GM18502 (cell line): ENCODE results near the gene FCHO2.
"Not testable (repeated sequence)": the region's sequence is repeated elsewhere in the genome, so short reads cannot be mapped to it uniquely, and the experiment has no call there.

ENCODE experiments used
- ATAC-seq: cut with Tn5 transposase; IDR thresholded peaks from one replicate; pipeline ENCODE4 v1.9.1; 2021; ENCODE audit warnings: mild to moderate bottlenecking; ENCODE audit not compliant: unreplicated experiment, poor library complexity

FCHO2 gene

DNA sequence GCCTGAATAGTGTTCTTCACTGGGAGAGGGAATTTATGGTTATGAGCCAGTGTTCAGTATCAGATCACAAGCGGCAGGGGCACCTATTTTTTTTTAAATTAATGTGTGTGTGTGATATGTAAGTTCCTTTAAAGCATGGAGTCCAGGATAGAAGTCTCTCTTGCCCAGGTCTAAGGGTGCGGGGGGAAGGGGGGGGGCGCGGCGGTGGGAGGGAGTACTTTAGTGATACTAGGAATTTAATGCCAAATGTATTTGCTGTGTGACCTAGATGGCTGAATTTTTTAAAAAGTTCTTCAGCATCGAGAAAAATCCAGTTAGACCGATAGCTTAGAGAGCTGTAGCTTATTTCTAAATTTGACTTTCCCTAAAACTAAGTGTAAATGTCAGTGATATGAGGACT, 1.5 kb upstream of the FCHO2 start:
- ATAC-seq, result no peak

DNA sequence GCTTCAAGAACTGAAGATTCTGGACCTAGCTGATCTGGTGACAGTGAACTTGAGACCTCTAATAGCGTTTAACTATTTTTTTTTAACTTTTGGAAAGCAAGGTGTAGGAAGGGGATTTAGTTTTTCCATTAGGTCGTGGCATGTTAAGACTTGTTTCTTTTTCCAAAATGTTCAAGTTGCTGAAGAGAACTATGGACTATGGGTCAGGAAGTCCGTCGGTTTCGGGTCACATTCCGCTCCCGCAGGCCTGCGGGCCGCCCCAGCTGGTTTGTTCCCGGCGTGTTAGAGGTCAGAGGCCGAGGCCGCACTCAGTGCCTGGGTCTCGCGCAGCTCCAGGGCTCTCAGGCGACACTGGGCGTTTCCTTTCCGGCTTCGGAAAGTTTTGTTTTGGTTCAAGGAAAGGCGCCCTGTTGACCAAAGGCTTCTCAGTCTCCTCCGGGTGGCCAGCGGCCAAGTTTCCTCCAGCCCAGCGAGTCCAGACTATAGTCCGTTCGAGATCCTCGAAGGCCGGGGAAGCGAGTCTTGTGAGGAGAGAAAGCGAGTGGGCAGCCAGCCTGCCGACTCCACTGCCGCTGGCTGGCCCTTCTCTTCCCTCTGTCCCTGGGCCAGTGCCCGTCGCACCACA, 586 bp upstream of the FCHO2 start:
- peak; percentile 54 for ATAC-seq

DNA sequence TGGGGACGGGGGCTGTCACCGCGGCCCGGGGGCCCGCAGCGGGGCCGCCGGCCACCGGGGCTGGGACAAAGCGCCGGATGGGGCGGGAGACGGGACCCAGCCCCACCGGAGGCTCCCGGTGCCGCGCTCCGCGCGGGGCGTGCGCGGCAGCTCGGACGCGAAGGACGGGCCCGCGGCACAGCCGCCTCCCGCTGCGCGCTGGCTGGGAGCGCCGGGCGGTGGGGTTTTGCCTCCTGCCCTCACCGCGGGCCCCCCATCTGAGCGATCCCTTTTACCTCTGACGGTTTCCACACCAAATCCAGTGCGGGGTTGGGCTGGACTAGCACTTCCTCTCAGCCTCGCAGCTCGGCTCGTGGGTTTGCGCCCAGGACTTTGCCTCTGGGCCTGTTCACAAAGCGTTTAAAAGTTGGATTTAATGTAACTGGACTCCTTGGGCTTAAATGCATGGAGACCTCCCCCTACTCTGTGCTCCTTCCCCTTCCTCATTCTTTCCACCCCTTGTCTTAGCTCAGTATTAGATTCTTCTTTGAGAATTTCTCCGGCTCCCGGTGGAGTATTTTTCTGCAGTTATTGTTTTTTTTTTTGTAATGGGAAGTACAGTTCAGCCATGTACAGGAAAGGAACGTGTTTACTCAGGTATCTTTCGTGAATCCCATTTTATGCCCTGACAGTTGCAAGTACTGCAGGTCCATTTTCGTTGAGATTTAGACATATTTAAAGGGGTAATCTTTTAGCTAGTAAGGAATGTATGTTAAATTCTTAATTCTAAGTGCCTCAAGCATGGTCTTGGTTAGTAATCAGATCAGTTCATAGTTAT, 691 bp downstream of the FCHO2 start:
- peak; percentile 43 for ATAC-seq

DNA sequence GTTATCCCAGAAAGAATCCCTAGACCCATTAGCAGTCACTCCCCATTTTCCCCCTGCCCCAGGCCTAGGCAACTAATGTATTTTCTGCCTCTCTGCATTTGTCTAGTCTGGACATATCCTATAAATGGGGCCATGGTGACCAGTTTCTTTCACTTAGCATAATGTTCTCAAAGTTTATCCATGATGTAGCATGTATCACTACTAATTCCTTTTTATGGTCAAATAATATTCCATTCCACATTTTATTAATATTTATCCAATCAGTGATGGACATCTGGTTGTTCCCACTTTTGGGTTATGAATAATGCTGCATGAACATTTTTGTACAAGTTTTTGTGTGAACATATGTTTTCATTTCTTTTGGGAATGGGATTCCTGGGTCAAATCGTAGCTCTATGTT, 1.5 kb downstream of the FCHO2 start:
- no peak for ATAC-seq

DNA sequence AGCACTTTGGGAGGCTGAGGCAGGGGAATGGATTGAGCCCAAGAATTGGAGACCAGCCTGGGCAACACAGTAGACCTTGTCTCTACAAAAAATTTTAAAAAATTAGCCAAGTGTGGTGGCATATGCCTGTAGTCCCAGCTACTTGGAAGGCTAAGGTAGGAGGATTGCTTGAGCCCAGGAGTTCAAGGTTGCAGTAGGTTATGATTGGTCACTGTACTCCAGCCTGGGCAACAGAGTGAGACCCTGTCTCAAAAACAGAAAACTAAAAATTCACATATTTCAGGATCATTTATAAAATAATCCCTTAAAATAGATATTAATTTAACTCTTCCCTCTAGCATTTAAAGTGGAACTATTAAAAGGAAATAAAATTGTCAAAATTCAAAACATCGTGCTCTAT, 3.4 kb downstream of the FCHO2 start:
- no peak for ATAC-seq

DNA sequence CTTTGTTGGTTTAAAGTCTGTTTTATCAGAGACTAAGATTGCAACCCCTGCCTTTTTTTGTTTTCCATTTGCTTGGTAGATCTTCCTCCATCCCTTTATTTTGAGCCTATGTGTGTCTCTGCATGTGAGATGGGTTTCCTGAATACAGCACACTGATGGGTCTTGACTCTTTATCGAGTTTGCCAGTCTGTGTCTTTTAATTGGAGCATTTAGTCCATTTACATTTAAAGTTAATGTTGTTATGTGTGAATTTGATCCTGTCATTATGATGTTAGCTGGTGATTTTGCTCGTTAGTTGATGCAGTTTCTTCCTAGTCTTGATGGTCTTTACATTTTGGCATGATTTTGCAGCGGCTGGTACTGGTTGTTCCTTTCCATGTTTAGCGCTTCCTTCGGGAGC, 18.6 kb downstream of the FCHO2 start:
- not testable (repeated sequence) for ATAC-seq

DNA sequence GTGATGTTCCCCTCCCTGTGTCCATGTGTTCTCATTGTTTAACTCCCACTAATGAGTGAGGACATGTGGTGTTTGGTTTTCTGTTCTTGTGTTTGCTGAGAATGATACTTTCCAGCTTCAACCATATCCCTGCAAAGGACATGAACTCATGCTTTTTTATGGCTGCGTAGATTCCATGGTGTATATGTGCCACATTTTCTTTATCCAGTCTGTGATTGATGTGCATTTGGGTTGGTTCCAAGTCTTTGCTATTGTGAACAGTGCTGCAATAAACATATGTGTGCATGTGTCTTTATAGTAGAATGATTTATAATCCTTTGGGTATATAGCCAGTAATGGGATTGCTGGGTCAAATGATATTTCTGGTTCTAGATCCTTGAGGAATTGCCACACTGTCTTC, 21.0 kb downstream of the FCHO2 start:
- ATAC-seq, result not testable (repeated sequence)

DNA sequence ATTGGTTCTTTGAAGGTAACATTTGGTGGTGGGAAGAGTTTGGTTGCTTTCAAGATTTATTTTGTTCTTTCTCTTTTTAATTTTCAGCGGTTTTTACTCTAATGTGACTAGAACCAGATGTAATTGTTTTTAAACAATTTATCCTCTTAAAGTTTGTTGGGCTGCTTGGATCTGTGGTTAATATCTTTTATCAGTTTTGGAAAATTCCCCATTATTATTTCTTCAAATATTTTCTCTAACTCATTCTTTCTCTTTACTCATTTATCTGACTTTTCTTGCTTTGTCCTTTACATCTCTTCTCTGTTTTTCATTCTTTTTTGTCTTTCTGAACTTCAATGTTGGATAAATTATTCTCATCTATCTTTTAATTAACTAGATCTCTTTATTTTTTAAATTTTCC, 29.9 kb downstream of the FCHO2 start:
- ATAC-seq, result no peak

DNA sequence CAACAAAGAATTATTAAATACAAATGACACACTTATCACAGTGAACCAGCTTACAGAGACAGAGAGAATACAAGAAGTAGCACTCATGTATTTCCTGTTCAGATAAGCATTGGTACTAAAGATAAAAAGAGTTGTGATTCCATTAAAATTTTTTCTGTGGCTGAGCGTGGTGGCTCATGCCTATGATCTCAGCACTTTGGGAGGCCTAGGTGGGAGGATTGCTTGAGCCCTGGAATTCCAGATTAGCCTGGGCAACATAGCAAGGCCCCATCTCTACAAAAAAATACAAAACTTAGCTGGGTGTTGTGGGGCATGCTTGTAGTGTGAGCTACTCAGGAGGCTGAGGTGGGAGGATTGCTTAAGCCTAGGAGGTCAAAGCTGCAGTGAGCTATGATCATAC, 32.9 kb downstream of the FCHO2 start:
- ATAC-seq, result no peak

DNA sequence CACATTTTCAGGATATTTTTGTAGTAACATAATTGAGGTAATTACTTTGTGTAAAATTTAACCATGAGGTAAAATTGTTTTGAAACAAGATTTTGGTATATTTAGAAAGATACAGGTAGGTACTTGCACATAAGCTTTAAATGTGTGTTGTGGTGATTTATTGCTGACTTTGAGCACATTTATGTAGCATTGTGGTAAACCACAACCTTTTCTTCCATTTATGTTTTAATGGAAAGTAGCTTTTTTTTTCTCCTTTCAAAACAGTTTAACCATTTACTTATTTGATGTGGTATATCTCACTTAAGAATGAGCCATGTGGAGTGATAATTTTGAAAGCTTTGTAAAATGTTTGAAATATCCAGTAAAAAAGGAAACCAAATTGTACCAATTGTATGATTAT, 35.6 kb downstream of the FCHO2 start:
- no peak for ATAC-seq

DNA sequence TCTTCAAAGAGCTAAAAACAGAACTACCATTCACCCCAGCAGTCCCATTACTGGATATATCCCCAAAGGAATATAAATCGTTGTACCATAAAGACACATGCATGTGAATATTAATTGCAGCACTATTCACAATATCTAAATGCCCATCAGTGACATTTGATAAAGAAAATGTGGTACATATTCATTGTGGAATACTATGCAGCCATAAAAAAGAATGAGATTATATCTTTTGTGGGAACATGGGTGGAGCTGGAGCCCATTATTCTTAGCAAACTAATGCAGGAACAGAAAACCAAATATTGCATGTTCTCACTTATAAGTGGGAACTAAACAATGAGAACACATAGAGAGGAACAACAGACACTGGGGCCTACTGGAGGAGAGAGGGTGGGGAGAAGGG, 38.7 kb downstream of the FCHO2 start:
- no peak for ATAC-seq

DNA sequence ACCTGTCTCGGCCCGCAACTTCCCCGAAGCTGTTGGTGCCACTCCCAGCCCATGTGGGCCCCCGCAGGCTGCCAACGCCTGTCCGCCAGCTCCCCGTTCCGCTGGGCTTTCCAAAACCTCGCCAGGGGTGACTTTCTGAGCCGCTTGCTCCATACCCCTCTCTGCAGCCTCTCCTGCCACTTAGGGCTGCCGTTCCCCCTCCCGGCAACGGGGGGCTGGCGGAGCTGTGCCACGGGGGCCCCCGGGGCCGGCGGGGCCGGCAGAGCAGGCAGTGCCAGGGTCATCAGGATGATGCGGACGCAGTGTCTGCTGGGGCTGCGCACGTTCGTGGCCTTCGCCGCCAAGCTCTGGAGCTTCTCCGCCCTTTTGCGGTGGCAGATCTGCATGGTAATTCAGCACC, 40.8 kb downstream of the FCHO2 start:
- ATAC-seq, result no peak

DNA sequence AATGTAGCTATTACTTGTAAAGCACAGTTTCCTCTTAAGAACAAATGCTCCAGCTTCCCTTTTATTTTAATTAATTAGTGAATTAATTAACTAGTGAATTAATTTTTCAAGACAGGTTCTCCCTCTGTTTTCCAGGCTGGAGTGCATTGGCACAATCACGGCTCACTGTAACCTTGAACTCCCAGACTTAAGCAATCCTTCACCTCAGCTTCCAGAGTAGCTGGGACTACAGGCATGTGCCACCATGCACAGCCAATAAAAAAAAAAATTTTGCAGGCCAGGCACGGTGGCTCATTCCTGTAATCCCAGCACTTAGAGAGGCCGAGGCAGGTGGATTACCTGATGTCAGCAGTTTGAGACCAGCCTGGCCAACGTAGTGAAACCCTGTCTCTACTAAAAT, 44.1 kb downstream of the FCHO2 start:
- no peak for ATAC-seq

DNA sequence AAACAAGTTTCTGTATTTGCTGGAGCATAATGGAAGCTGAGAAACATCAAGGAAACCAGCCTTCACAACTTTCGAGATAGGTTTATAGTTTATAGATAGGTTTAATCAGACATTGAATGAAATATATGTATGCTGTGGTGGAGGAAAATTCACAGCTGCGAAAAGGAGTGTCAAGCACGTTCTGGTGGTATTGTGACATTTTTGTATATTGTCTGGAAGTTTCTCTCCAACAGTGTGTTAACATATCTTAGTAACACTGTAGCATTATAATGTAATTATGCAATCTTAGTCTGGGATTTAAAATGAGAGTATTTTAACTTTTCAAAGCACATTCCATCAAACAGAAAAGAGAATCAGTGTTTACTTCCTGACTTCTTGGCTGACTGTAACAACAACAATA, 50.0 kb downstream of the FCHO2 start:
- no peak for ATAC-seq

DNA sequence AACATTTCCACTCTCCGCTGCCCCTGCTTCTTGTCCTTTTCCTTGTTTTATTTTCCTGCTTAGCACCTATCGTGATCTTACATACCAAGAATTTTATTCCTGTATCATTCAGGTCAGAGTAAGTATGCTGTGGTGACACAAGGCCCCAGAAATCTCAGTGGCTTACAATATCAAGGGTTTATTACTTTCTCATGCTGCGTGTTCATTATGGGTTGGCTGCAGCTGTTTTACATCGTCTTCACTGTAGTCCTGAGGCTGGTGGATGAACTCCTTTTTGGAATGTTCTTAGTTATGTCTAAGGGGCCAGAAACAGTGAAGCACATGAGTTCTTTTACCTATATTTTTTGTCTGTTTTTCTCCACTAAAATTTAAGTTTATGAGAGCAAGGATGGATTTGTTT, 51.2 kb downstream of the FCHO2 start:
- no peak for ATAC-seq

DNA sequence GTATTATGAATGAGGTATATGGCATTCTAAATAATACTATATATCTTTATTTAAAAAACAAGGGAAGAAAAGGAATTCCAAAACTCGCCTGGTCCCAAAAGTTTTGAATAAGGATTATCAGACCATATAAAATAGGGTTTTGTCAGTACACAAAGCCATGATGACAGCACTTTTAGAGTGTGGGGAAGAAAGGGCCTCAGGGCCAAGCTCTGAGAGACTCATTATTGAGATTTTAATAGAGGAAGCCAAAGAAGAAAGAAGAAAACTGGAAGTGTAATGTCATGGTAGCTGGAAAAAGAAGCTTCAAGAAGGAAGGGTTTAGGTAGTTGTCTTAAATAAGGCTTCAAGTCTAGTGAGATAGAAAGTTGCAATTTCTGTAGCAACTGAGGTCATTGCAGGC, 53.0 kb downstream of the FCHO2 start:
- no peak for ATAC-seq

DNA sequence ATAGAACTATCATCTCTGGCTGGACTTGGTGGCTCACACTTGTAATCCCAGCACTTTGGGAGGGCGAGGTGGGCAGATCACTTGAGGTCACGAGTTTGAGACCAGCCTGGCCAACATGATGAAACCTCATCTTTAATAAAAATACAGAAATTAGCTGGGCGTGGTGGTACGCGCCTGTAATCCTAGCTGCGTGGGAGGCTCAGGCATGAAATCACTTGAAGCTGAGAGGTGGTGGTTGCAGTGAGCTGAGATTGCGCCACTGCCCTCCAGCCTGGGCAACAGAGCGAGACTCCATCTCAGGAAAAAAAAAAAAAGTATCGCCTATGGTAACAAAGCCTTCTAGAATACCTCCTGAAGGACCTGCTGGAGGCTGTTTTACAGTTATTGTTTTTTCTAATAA, 55.8 kb downstream of the FCHO2 start:
- ATAC-seq, result not testable (repeated sequence)

DNA sequence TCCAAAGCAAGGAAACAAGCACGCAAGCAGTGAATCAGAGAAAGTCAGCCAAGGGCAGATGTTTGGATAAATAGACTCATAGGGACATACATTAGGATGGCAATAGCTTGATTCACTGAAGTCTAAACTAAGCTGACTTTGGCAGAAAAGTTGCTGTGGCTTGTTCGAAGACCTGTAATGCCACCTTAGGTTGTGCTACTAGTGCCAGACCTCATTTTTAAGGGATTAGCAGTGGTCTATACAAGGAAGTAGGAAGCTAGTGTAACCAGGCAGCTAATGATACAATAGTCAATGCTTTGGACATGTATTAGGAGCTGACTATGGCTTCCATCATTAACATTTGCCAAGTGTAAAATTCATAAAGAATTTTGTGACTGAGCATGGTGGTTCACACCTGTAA, 63.1 kb downstream of the FCHO2 start:
- ATAC-seq, result no peak

DNA sequence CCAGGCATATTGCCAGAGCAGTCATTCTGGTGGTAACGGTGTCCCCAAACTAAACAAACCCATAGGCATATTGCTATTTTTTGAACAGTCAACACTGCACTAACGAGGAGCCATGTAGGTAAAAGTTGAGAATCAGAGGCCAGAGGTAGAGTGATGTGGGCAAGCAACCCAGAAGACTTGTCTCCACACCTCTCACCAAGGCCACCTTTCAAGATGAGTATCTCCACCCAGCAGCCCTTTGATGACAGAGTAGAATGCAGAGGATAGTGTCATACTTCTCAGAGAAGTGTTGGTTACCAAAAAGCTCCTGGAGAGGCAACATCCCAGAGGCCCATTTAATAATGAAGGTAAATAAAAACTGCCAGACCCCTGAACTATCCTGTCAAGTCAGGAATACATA, 63.9 kb downstream of the FCHO2 start:
- no peak for ATAC-seq

DNA sequence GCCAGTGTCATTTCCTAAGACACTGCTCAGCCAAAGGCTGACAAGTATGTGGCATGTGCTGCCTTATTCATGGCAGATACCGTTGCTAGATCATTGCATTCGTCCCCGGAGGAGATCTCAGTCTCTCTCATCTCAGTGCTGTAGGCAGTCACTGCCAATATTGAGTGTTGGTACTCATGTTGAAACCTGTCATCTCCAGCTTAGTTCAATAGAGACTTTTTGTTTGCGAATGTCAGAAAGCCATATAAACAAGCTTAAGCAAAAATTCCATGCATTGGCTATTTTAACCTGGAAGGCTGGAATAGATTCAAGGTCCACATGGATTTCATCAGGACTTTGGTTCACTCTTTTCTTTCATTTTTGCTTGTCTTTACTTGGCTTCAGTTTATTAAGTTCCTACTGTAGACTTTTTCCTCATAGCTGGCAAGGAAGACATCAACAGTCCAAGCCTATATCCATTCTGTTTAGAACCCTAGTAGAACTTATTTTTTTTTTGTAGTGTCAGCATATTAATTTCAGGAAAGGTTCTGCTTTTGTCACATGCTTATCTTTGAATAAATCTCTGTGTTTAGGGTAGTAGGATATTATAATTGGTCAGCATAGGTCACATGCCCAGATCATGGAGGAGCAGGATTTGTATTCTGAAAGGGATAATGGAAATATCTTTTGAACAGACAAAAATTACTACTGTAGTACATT, 66.8 kb downstream of the FCHO2 start:
- ATAC-seq, result no peak

DNA sequence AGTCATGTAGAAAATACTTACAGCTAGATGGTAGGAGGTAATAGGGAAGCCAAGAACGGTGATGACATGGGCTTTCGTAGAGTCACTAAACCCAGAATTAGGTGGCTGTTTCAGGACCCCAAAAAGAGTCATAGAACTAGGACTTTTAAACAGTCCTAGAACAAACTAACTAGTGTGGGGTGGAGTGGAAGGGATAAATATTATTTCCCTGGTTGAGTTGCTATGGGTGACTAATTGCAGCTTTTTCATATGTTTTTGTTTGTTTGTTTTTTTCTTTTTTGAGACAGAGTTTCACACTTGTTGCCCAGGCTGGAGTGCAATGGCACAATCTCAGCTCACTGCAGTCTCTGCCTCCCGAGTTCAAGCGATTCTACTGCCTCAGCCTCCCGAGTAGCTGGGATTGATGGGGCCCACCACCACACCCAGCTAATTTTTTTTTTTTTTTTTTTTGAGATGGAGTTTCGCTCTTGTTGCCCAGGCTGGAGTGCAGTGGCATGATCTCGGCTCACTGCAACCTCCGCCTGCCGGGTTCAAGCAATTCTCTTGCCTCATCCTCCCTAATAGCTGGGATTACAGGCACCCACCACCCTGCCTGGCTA, 69.2 kb downstream of the FCHO2 start:
- ATAC-seq, result not testable (repeated sequence)
